NCI-H1092 treated with DMSO at 0.1 percent for 48 hours (cell line): Measurements from ENCODE around the gene HSD17B12.

Experiments
- DNase-seq: peaks from one replicate; lab custom pipeline; 2025; lab: John Stamatoyannopoulos, UW

The HSD17B12 gene

GRCh38 chr11:43806976-43807375 lies 126.4 kb downstream of the HSD17B12 start:
- DNase-seq, result no peak

DNA sequence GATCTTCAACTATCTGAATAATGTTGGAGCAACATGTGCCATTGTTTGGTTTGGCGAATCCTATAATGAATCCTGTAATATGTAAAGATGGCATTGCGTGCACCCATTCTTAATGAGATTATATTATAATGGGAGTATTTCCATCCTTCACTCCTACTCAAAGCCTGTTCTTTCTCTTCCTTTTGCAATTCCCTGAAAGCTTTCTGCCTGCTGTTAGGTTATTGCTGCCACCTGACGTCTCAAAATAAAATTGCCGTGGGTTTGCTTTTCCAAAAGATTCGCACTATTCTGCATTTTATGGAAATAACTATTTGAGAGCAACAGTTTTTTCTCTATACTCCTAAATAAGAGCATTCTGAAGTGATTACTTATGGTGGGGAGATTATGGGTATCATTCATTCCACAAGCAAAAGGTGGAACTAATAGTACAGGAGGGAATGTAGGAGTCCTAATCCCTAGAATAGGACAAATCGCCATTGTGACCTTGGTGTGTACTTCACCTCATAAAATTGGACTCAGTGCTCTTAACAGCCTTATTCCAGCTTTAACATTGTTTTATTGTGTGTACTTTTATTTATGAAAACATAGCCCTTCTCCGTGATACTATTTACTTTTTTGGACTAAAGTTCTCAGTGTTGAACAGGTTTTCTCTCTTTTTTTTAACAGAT lies 130.5 kb downstream of the HSD17B12 start:
- no peak for DNase-seq

- DNase-seq, result no peak
Observed at GRCh38 chr11:43812471-43812870, 131.9 kb downstream of the HSD17B12 start.

GRCh38 chr11:43818220-43818619 lies 137.7 kb downstream of the HSD17B12 start:
- no peak for DNase-seq

GRCh38 chr11:43819926-43820325 lies 139.4 kb downstream of the HSD17B12 start:
- no peak for DNase-seq

DNA sequence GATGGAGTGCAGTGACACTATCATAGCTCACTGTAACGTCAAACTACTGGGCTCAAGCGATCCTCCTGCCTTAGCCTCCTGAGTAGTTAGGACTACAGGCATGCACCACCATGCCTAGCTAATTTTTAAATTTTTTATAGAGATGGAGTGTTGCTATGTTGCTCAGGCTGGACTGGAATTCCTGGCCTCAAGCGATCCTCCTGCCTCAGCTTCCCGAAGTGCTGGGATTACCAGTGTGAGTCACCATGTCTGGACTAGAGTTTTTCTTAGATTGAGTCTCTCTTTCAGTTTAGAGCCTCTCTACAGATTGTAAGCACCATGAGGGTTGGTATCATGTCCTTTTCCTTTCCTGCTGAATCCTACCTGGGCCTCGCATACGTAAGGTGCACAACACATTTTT lies 142.8 kb downstream of the HSD17B12 start:
- DNase-seq, result no peak

DNA sequence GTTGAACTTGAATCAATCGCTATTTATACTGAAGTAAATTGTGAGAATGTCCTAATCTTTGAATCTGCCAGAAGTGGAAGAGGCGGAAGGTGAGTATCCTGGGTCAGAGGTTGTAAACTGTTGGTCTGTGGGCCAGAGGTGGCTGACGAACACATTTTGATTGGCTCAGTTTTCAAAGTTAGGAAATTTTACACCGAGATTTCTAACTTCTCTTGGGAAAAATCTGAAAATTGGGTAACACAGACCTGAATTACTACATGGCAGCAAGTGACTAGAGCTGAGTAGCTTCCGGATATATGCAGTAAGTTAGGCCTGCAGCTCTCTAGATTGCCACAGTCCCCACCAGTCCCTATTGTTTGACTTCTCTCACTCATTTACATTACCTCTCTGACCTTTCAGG lies 143.3 kb downstream of the HSD17B12 start:
- no peak for DNase-seq

GRCh38 chr11:43825217-43825816 lies 144.8 kb downstream of the HSD17B12 start:
- DNase-seq, result no peak

DNA sequence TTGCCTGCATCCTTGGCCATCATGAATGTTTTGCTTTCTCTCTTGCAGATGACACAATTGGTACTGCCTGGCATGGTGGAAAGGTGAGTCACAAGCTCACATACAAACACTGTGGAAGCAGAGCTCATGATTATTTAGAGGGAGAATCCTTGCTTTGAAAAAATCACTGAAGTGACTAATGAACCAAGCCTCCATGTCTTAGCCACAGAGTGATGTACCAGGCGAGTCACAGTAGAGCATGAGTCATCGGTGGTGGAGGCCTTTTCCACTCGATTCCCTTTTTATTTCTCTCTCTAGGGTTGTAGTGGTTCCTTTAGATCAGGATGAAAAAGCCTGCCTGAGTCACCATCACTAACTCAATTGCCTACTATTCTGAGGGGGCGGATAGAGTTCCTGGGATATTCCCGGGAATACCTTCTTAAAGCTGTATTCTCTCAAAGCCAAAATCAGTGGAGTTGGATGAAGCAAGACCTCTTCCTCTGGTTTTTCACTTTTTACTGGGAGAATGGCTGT lies 150.4 kb downstream of the HSD17B12 start:
- DNase-seq, result no peak

- no peak for DNase-seq
Observed at GRCh38 chr11:43832536-43832935, 152.0 kb downstream of the HSD17B12 start.

GRCh38 chr11:43833657-43834073 lies 153.1 kb downstream of the HSD17B12 start:
- no peak for DNase-seq

GRCh38 chr11:43834286-43834685 lies 153.7 kb downstream of the HSD17B12 start:
- no peak for DNase-seq

GRCh38 chr11:43835104-43835503 lies 154.6 kb downstream of the HSD17B12 start:
- DNase-seq, result no peak

- no peak for DNase-seq
Observed at GRCh38 chr11:43837879-43838278, 157.3 kb downstream of the HSD17B12 start.

DNA sequence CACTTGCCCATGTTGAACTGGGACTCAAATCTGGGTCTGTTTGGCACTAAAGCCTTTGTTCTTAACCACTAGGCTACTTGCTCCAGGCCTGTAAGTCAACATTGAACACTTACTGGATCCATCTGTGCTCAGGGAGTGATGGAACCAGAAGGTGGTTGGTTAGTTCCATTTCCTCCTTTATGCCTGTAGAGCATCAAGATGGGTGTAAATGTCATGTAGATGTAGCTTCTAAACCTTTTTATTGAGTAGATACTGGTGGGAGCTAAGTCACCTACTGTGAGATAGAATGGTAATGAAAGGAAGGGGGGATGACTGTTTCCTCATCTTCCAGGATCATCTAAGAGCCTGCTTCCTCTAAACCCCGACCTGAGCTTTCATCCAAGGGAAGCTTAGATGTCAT lies 161.5 kb downstream of the HSD17B12 start:
- DNase-seq, result no peak

DNA sequence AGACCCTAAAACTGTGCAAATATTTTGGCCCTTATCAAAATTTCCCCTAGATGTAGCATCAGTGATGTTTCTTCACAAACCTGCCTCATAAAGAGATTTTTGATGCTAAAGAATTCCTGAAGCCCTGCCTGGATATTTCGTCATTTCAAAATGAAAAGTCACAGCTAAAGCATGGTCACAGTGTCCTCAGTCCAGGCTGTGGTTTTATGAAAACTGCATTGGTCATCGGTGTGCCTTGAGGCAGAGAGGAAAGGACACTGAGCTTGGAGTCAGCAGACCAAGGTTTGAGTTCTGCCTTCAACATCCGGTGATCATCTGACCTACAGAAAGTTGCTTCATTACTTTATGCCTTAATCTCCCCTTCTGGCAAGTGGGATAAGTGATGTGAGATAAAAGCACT lies 165.3 kb downstream of the HSD17B12 start:
- no peak for DNase-seq

GRCh38 chr11:43852057-43852636 lies 171.6 kb downstream of the HSD17B12 start:
- DNase-seq, result peak; percentile 46

- DNase-seq, result no peak
Observed at GRCh38 chr11:43853781-43854180, 173.2 kb downstream of the HSD17B12 start.

GRCh38 chr11:43856993-43857392 lies 176.5 kb downstream of the HSD17B12 start:
- no peak for DNase-seq

- DNase-seq, result no peak
Observed at GRCh38 chr11:43861141-43861540, 180.6 kb downstream of the HSD17B12 start.

DNA sequence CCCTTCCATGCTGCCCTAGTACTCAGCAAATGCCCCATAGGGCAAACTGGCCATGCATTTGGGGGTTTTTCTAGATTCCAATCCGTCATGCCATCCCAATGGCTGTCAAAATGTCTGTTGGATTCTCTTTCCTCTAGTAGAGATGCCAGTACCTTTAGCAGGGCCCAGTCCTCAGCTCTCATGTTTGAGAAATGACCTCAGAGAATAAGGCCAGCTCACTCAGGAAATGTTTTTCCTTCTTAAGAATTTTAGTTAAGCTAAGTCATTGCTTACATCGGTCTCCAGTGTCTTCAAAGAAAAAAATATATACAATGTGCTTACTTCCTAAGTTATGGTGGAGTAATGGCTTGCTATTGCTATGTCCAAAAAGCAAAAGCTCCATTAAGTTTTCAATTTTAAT lies 186.0 kb downstream of the HSD17B12 start:
- no peak for DNase-seq

DNA sequence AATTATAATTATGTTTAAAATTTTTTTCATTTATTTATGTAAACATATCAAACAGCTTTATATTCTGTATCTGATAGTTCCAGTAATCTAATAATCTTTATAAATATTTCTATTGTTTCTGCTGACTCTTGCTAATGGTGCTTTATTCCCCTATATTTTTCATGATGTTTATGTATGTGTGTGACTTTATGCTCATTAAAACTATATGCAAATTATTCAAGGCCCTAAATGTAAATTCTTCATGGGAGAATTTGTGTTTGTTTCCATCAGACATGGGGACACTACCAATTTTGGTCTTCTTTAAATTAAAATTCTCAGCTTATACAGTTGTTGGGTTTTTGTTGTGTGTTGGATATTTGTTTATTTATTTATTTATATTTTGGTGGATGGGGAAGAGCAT lies 186.4 kb downstream of the HSD17B12 start:
- no peak for DNase-seq

GRCh38 chr11:43868852-43869567 lies 188.5 kb downstream of the HSD17B12 start:
- no peak for DNase-seq
